ENCODE results near the gene H6PD.

H6PD gene

DNA sequence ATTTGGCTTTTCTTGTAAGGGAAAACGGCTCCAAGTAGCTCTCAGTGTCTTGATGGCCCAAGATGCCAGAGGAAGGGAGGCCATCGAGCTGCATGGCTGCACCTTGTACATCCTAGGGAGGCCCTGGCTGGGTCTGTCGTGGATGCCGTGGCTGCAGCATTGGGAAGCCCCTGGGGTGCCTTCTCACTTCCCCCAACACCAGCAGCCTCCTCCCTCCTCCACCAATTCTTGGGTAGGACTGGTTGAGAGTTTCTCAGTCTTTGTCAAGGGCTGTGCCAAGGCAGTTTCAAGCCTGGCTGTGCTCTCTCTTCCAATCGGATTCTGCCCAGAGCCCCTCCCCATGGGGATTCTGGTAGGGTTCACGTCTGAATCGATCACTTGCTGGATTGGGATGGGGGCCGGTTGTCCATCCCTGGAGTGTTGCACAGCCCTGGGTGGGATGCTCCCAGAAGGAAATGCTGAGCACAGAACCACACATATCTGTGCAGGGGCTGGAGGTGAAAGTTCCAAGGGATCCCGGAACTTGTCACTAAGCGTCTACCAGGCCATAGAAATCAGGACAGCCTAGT is 44.1 kb downstream of the H6PD start:
- no peak for DNase-seq (ENCODE audit: low spot score)

DNA sequence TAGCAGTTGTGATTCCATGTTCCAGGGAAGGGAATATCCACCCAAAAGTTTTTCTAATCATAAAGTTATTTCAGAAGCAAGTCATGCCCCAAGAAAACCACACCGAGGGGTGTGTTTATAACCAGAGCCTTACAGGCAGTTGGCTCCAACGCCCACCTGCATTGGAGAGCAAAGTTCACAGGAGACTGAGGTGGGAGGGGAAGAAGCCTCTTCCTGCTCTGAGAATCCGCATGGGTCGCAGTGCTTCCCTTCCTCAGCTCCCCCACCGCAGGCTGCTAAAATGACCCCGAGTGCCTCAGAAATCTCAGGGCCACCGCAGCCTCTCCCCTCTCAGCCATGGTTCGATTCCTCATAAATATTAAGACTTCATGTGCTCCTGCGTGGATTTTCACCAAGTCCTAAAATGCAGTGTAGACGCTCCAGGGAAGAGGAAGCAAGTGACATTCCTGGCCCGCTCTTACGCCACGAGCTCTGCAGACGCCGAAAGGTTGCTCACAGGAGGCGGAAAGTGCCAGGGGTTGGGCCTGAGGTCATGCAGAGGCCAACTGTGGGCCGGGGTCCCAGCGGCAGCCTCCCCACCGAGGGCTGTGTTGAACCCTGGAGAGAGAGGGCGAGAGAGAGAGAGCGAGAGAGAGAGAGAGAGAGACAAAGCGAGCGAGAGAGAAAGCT is 44.7 kb downstream of the H6PD start:
- DNase-seq (ENCODE audit: low spot score) = no peak

DNA sequence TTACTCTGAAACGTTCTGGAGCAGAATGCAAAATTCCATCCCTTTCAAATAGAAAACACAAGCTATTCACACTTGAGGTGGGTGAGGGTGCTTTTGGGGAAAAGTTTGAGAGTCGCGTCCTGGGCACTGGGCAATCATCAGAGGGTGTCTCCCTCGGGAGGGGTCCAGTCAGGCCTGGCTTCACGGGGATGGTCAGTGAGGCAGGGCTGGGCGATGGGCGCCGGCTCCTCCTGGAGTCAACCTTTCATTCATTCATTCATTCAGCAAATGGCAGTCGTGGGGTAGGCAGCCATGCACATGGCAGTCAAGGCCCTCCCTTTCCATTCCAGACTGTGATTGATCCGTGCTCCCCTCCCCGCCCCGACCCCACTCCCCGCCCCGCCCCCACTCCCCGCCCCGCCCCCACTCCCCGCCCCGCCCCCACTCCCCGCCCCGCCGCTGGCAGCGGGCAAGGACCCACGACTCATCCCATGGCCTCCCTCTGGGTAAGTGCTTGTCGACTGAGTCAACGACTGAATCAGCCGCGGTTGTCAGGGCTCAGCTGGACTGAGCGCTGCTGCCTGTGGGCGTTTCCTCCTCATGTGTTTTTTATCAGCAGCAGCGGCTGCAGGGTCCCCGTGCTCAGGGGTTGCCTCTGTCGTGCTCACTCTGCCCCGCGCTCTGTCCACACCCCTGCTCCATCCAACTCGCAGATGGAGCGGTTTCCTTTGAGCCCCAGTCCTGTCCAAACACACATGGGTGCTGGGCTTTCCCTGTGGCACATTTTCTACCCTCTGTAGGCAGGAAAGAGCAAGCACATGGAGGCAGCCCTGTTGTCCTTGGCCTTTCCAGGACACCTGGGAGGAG is 45.7 kb downstream of the H6PD start:
- no peak for DNase-seq (ENCODE audit: low spot score)

DNA sequence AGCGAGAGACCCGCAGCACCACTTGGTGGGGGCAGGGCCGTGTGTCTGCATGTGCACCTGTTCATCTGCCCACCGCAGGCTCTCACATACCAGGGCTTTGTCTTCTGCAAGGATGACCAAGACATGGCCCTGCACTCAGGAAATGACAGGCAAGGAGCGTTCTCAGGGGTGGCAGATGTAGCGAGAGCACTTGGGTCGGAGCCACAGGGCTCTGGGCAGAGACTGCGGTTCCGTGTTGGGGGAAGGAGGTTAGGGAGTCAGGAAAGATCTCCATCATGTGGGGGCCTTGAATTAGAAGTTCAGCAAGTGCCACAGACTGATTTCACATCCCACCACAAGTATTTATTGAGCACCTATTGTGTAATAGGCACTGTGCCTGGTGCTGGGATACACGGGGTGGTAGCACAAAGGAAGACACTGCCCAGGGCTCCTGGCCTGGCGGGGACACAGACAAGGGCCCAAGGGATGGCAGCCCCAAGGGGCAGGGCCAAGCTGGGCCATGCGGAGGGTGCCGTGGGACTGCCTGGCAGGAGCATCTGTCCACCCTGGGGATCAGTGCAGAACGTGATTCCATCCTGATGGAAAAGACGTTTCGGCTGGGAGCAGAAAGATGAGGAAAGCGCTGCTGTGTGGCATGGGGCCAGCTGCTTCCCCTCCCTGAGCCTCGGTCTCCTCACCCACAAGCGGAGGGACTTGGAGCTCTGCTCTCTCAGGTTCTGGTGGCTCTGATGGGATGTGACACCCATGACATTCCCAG is 46.7 kb downstream of the H6PD start:
- DNase-seq (ENCODE audit: low spot score) = no peak

DNA sequence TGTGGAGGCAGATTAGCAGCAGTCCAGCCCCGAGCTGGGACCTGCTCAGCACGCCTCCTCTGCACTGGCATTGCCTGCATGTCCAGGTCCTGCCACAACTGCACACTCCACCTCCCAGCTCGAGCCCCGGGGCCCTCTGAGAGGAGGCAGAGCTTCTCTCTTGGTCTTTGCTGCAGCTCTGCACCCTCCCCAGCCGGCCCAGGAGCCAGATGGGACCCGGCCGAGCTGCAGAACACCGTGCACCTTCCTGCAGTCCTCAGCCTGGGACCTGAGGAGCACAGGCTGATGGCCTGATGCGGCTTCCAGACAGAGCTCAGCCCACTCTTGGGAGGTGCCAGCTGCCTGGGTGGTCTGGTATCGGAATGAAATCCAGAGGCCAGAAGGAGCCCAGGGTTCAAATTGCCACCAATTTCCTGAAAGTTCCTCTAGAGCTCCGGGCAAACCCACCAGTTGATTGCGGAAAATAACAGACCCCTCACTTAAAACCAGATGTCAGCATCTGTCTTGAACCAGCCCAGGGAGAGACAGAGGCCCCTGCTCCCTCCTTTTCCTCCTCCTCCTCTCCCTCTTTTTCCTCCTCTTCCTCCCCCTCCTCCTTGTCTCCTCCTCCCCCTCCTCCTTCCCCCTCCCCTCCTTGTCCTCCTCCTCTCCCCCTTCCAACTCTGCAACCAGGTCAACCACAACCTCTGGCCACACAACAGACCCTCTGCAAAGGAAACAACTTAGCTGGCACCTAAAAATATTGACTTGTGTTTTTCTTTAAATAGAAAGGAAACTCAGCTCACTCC is 47.5 kb downstream of the H6PD start:
- no peak for DNase-seq (ENCODE audit: low spot score)

DNA sequence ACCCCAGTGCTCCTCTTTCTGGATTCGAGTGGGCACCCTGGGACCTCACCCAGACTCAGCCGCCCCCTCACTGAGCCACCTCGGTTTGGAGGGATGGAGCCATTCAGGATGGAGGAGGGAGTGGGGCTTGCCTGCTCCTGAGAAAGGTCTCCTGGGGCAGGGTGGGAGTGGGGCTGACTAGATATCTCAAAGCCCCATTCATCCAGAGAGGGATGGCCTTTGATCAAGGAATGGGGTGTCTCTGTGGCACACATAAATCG is 48.1 kb downstream of the H6PD start:
- no peak for DNase-seq (ENCODE audit: low spot score)

DNA sequence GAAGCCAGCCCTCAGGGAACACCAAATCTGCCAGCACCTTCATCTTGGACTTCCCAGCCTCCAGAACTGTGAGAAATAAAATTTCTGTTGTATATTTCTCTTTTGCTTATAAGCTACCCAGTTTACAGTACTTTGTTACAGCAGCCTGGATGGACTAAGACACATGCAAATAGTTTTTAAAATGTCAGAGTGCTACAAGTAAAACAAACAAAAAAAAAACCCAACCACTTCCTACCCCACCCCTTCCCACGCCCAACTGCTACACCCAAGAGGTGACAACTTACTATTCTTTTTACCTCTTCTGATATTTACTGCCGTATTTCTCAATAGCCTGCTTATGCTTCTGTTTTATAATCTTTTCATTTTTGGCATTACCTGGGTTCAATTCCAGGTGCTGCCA is 49.5 kb downstream of the H6PD start:
- DNase-seq (ENCODE audit: low spot score) = no peak

DNA sequence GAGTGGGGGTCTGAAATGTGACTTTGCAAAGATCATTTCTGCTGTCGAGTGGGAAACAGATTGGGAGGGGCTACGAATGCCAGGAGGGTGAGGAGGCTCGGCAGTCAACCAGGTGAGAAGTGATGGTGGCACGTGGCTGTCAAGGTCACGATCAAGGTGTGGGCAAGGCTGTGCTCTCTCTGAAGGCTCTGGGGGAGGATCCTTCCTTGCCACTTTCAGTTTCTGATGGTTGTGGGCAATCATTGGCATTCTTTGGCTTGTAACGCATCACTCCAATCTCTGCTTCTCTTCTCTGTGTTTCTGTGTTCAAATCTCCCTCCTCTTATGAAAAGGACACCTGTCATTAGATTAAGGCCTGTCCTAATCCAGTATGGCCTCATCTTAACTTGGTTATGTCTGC is 52.0 kb downstream of the H6PD start:
- no peak for DNase-seq (ENCODE audit: low spot score)

DNA sequence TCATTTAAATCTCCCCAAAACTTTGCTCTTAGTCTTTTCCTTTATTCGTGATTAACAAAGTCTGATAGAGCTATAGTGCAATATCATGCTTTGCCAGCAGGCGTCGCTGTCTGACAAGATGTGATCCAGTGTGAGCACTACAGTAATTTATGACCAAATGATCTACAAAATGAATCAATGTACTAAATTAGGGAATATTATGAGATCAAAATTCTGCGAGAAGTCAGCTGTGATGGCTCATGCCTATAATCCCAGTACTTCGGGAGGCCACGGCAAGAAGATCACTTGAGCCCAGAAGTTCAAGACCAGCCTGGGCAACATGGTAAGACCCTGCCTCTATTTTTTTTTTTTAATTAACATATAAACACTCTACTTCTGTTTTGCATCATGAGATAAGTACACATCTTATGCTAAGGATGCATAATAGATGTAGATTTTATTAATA is 54.5 kb downstream of the H6PD start:
- DNase-seq (ENCODE audit: low spot score) = no peak

DNA sequence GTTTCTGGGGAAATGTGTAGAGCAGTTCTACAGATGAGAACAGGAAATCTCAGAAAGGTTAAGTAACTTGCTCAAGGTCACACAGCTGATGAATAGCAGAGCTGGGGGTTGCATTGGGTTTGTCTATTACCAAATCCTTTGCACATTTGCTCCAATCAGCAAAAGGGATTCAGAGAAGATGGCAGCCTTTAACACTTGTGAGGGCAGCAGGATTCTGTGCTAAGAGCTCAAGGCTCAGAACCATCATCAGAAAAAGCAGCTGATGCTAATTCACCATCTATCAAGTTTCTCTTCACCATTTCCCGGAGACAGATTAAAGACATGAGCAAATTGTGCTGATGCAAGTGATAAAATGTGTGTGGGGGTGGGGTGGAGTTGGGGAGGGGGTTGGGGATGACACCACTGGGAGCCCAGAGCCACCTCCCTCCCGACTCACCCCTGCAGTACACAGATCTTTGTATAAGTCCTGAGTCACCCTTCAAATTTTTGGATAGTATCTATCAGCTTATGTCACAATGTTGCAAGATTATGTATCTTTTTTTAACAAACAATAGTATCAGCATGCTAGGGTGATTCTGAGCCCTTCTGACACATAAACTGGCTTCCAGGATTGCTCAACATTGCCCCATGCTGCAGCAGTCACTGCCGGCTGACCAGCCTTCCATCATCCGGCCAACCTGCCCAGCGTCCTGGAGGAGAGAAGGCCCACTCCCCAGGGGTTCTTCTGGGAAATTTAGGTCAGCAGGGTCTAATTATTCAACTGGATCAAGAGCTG is 55.3 kb downstream of the H6PD start:
- no peak for DNase-seq (ENCODE audit: low spot score)

DNA sequence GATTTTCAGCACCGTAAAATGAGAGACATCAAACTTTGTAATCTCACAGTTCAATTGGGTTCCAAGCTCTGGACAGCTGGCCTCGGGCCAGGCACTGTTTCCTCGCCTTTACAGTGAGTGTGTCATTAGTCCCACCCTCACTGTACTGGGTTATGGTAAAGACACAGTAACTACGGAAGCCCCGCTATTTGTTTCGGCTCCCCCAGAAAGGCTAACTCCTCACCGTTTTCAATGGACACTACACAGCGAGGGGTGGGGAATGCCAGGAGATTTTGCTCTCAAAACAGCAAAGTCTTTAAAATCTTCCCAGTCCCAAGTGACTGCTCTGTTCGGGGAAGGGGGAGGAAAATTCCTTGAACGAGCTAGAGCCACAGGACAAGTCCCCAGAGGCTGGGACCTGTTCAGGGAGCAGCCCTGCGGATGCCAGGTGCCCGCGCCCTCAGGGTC is 57.4 kb downstream of the H6PD start:
- DNase-seq (ENCODE audit: low spot score) = no peak

DNA sequence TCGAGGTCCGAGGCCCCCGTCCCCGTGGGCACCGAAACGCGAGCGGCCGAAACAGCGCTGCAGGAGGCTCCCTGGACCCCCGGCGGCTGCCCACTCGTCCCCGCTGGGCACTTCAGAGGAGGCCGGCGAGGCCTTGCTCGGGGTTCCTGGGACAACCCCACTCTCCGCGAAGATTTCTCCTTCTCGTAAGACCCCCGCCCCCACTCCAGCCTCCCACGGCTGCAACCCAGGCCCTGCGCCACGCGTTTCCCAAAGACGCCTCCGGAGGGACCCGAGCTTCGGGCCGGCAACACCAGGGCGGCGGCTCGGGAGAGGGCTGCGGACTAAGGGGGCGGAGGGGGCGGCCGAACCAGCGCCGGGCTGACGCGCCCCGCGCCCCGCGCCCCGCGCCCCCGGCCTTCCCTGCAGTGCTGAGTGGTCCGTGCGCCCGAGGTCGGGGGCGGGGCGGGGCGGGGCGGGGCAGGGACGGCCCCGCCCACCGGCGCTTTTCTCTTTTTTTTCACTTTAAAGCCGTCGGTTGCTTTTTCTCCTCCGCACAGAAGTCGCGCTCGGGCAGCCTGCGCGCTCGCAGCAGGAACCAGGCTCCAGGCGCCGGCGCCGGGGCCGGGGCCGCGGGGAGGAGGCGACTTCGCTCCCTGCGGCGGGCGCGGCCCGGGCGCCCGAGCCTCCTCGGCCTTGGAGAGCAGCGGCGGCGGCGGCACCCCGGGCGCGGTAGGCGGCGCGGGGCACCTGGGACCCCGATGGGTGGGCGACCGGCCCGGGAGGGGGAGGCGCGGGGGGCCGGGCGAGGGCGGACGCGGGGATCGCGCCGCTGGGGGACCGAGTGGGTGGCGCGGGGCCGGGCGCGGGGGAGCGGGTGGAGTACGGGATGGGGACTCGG is 58.0 kb downstream of the H6PD start, which contains the start of gene SPSB1:
TSS of gene SPSB1 (plus strand) at position 534 of the 880 bp plus-strand sequence. CDS start 62,998 bp downstream, outside the sequence.
- peak; percentile 89 for DNase-seq (ENCODE audit: low spot score)

DNA sequence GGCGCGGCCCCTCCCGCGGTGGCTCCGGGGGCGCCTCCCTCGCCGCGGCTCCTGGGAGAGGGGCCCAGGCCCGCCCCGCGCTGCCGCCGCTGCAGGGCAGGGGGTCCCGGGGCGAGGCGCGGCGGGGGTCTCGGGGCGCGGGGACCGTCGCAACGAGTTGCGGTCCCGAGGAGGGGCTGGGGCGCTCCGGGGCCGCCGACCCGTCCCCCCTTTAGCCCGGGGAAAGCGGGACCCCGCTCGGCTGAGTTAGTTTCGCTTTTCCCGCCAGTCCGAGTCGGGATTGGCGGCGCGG is 58.6 kb downstream of the H6PD start:
- DNase-seq (ENCODE audit: low spot score) = no peak

DNA sequence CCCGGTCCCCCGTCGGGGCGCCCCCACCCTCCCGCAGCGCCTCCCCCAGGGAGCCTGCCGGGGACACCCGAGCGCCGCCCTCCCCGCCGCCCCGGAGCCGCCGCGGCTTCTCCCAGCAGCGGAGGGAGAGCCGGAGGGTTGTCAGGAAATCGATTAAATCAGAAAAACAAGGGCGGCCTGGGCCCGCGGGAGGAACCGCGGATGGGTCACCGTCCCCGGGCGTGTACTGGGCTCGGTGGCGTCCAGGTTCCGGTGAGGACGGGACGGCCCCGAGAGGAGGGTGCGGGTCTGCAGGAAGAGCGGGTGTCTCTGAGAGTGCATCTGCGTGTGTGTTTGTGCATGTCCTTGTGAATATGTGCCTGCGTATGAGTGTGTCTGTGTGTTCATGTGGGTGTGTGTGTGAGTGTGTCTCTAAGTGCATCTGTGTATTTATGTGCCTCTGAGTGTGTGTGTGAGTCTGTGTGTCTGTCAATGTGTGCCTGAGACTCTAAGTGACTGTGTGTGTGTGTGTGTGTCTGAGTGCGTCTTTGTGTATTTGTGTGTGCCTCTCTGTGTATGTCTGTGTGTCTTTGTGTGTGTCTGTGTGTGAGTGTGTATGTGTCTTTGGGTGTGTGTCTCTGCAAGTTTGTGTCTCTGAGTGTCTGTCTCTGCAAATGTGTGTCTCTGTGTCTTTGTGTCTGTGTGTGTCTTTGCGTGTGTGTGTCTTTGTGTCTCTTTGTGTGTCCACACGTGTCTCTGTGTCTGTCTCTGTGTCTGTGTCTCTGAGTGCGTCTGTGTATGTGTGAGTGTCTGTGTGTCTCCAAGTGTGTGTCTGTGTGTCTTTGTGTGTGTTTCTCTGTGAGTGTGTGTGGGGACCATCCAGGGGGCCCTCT is 59.2 kb downstream of the H6PD start:
- DNase-seq (ENCODE audit: low spot score) = no peak

DNA sequence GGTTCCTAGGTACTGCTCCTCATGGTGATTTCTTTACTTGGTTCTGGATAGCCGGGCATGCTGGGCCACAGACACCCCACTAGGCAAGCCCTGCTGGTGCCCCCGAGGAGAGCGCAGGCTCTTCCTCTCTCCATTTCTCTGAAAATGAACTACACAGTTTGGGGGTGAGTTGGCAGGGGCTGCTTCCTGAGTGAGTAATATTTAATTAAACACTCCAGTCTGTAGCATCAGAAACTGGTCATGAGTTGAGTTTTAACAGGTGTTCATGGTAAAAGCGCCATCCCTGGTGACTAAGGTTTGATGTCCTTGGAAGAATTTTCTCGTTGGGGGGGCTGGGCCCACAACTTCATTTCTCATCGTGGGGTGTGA is 59.8 kb downstream of the H6PD start:
- DNase-seq (ENCODE audit: low spot score) = no peak

DNA sequence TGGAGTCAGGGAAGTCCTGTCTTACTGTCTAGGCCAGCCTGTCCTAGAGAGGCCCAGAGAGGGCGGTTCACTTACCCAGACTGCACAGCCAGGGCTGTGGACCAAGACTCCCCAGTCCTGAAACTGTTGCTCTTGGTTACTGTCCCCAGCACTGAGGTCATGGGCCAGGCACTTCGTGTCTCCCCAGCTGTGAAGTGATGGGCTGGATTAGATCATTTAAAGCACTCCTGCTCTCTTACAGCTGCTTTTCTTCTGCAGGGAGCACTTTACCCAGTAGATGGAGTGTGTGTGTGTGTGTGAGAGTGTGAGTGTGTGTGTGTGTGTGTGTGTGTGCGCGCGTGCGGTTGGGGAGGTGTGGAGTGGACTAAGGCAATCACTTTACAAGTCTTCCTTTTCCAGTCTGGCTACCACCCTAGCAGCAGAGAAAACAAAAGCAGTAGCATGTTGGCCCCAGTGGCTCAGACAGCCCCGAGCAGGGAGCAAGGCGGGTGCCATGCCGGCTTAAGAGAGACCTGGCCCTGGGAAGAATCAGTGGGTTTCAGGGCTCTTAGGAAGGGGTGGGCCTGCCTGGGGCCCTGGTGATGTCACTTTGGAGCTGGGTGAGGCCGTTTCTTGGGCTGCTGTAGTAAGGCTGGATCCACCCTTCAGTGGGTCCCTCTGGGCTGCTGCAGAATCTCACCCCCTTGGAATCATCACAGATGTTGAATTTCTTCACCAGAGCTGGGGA is 60.5 kb downstream of the H6PD start:
- no peak for DNase-seq (ENCODE audit: low spot score)

DNA sequence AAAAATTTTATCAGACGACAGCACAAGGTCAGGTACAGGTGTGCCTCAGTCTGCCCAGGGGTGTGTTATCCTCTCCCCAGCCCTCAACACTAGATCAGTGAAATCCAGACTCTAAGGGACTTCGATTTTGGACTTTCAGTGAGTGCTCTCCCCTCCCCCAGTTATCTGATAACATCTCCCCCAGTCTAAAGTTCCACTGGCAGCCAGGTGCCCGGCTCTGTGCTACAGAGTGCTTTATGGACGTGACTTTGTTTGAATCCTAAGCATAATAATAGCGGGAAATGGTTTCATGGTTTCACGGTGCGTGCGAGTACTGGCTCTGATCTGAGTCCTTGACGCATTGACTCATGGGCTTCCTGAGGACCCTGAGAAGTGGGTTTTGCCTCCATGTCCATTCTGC is 61.3 kb downstream of the H6PD start:
- no peak for DNase-seq (ENCODE audit: low spot score)

DNA sequence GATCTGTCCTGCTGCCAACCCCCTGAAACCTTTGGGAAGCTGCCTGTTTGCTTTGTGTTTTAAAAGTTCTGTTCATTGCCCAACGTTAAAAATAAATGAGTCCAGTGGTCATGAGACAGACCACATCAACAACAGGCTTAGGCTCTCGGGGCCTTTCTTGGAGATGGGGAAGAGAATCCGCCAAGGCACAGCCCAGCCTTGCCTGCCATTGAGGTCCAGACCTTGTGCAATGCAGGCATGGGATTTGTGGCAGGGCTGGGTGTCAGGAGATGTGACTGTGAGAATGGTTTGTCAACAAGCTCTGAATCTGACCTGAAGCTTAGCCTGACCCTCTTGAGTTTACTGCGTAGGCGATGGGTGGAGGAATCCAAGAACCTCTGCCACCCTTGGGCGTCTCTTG is 62.3 kb downstream of the H6PD start:
- no peak for DNase-seq (ENCODE audit: low spot score)

DNA sequence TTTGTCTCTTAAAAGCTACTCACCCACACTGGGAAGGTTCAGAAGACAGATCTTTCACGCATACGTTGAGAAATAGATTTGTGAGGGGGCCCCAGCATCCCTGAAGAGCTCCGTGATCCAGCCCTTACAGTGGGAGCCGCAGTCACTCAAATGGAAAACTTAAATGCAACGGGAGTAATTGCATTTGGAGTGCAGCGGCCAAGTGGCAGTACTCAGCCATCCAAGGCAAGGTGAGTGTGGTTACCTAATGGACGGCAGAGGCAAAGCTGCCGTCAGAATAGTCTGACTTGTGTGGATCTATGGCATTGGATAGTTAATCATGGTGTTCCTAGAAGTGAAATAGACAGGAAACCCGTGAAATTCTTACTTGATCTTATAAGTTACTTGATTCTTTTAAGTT is 63.3 kb downstream of the H6PD start:
- no peak for DNase-seq (ENCODE audit: low spot score)
